ENCODE measurements around the gene PHF12. TPM values are rescaled to one million over a fixed set of nuclear protein-coding genes. Genes with fewer than 3 reads are reported as not detected.

Gene PHF12
- total and polyA plus RNA-seq, 5 experiments from 2014 or later, result 5.2 to 124 (median 12.0) TPM

- H3K4me3 Mint-ChIP-seq, result peak overlapping the region in 9 of 10 donors; percentile 94 to 98 (median 95)
- H3K27ac Mint-ChIP-seq, result peak overlapping the region; percentile 86 to 98 (median 97)
Observed at GRCh38 chr17:28950017-28950751, 1.1 kb downstream of the PHF12 start.

GRCh38 chr17:28949185-28950016 lies 1.9 kb downstream of the PHF12 start:
- Mint-ChIP-seq H3K9me3 (no peaks in the 10 kb centered on the region), H3K4me3 (peak overlapping the region in 9 of 10 donors; percentile 94 to 98 (median 95)), H3K36me3 (peaks cover 0 to 23% (median 0%) of the 10 kb centered on the region in 3 donors), H3K27me3 (no peaks in the 10 kb centered on the region), H3K4me1 (peaks cover 21 to 44% (median 43%) of the 10 kb centered on the region in 4 donors), H3K27ac (peak overlapping the region; percentile 93 to 98 (median 97))
- DNase-seq (peak; percentile 46 to 76 (median 54)), ATAC-seq (peak in 1 of 2 donors; percentile 4)
- POLR2A ChIA-PET, result interaction anchor here (0.7 to 6.0 kb wide), 30 partner anchors 10 to 630 kb away, joined by 3 to 112 read pairs (median 6); partner anchors contain the start of genes BLTP2, DHRS13, ERAL1 and FAM222B

More at GRCh38 chr17:28950017-28950751, 1.1 kb downstream of the PHF12 start:
- H3K9me3 Mint-ChIP-seq, result no peaks in the 10 kb centered on the region
- POLR2A ChIA-PET, result interaction anchor here (0.8 to 6.0 kb wide), 29 partner anchors 11 to 631 kb away, joined by 3 to 112 read pairs (median 7); partner anchors contain the start of genes BLTP2, DHRS13, ERAL1 and FAM222B
- peaks cover 0 to 16% (median 0%) of the 10 kb centered on the region in 3 donors for H3K36me3 Mint-ChIP-seq
- H3K4me1 Mint-ChIP-seq, result peaks cover 18 to 37% (median 35%) of the 10 kb centered on the region in 4 donors
- no peaks in the 10 kb centered on the region for H3K27me3 Mint-ChIP-seq
- peak; percentile 51 to 86 (median 68) for DNase-seq
- peak; percentile 3 for ATAC-seq

- Mint-ChIP-seq H3K4me3 (peak overlapping the region in 9 of 10 donors; percentile 94 to 98 (median 95)), H3K27ac (peak overlapping the region; percentile 93 to 98 (median 97)), H3K36me3 (peaks cover 0 to 28% (median 0%) of the 10 kb centered on the region in 3 donors), H3K27me3 (no peaks in the 10 kb centered on the region), H3K9me3 (no peaks in the 10 kb centered on the region), H3K4me1 (peaks cover 23 to 49% (median 48%) of the 10 kb centered on the region in 4 donors)
- no peak for DNase-seq
- POLR2A ChIA-PET, result interaction anchor here (0.7 to 6.0 kb wide), 17 partner anchors 9 to 613 kb away, joined by 3 to 112 read pairs (median 10); partner anchors contain the start of genes BLTP2, DHRS13, FAM222B and FLOT2
- ATAC-seq, result no peak
Observed at GRCh38 chr17:28948873-28949184, 2.5 kb downstream of the PHF12 start.

- POLR2A ChIA-PET, result interaction anchor here (0.7 to 6.0 kb wide), 12 partner anchors 9 to 613 kb away, joined by 3 to 112 read pairs (median 9); partner anchors contain the start of genes BLTP2, FAM222B, FLOT2 and IFT20
- DNase-seq, result no peak
- Mint-ChIP-seq H3K36me3 (peaks cover 0 to 33% (median 0%) of the 10 kb centered on the region in 3 donors), H3K9me3 (no peaks in the 10 kb centered on the region), H3K4me3 (peak overlapping the region in 9 of 10 donors; percentile 94 to 98 (median 95)), H3K27ac (peak overlapping the region; percentile 93 to 98 (median 97)), H3K4me1 (peaks cover 23 to 54% (median 50%) of the 10 kb centered on the region in 4 donors), H3K27me3 (no peaks in the 10 kb centered on the region)
- ATAC-seq, result no peak
Observed at GRCh38 chr17:28948342-28948741, 3.0 kb downstream of the PHF12 start.

- POLR2A ChIA-PET, result interaction anchor here (0.7 to 5.1 kb wide), 4 partner anchors 21 to 612 kb away, joined by 3 to 82 read pairs (median 6); partner anchors contain the start of genes IFT20 and RPL23A
- Mint-ChIP-seq H3K9me3 (no peaks in the 10 kb centered on the region), H3K27ac (peak overlapping the region; percentile 93 to 98 (median 97)), H3K4me1 (peaks cover 23 to 61% (median 56%) of the 10 kb centered on the region in 4 donors), H3K27me3 (no peaks in the 10 kb centered on the region), H3K36me3 (peaks cover 0 to 40% (median 0%) of the 10 kb centered on the region in 3 donors), H3K4me3 (peak overlapping the region in 9 of 10 donors; percentile 94 to 98 (median 95))
- ATAC-seq, result no peak
- DNase-seq, result peak in 1 of 10 donors; percentile 10
Observed at GRCh38 chr17:28947639-28948038, 3.7 kb downstream of the PHF12 start.

GRCh38 chr17:28946239-28946638 lies 5.1 kb downstream of the PHF12 start:
- Mint-ChIP-seq H3K36me3 (peaks cover 0 to 47% (median 0%) of the 10 kb centered on the region in 3 donors), H3K27ac (peak overlapping the region in 9 of 10 donors; percentile 21 to 98 (median 80)), H3K9me3 (no peaks in the 10 kb centered on the region), H3K4me3 (peak overlapping the region in 8 of 10 donors; percentile 43 to 97 (median 52)), H3K4me1 (peaks cover 27 to 71% (median 67%) of the 10 kb centered on the region in 4 donors), H3K27me3 (no peaks in the 10 kb centered on the region)
- POLR2A ChIA-PET, result interaction anchor here (0.6 to 2.5 kb wide), 5 partner anchors 10 to 192 kb away, joined by 3 to 9 read pairs (median 5); no protein-coding TSS in a partner anchor
- DNase-seq (no peak), ATAC-seq (no peak)

- POLR2A ChIA-PET, result interaction anchor here (1.1 to 2.5 kb wide), 6 partner anchors 7 to 48 kb away, joined by 3 to 9 read pairs (median 4); partner anchors contain the start of gene PHF12
- H3K4me3 Mint-ChIP-seq, result peak overlapping the region in 8 of 10 donors; percentile 14 to 97 (median 48)
- peak overlapping the region; percentile 26 to 98 (median 67) for H3K27ac Mint-ChIP-seq
- H3K36me3 Mint-ChIP-seq, result peaks cover 0 to 52% (median 0%) of the 10 kb centered on the region in 3 donors
- no peaks in the 10 kb centered on the region for H3K27me3 Mint-ChIP-seq
- no peak for DNase-seq
- no peak for ATAC-seq
- peaks cover 29 to 83% (median 77%) of the 10 kb centered on the region in 4 donors for H3K4me1 Mint-ChIP-seq
- H3K9me3 Mint-ChIP-seq, result no peaks in the 10 kb centered on the region
Observed at GRCh38 chr17:28944862-28945741, 6.2 kb downstream of the PHF12 start.

- Mint-ChIP-seq H3K27ac (peak overlapping the region in 7 of 10 donors; percentile 3 to 75 (median 53)), H3K36me3 (peaks cover 0 to 53% (median 0%) of the 10 kb centered on the region in 3 donors), H3K9me3 (no peaks in the 10 kb centered on the region), H3K4me1 (peaks cover 32 to 90% (median 85%) of the 10 kb centered on the region in 4 donors), H3K4me3 (peak overlapping the region in 3 of 10 donors; percentile 20 to 31 (median 28)), H3K27me3 (no peaks in the 10 kb centered on the region)
- POLR2A ChIA-PET, result interaction anchor here (1.1 to 1.6 kb wide), 2 partner anchors 8 to 48 kb away, joined by 3 to 6 read pairs; partner anchors contain the start of gene PHF12
- no peak for ATAC-seq
- DNase-seq, result no peak
Observed at GRCh38 chr17:28944343-28944742, 7.0 kb downstream of the PHF12 start.

GRCh38 chr17:28942925-28943324 lies 8.4 kb downstream of the PHF12 start:
- ATAC-seq, result no peak
- Mint-ChIP-seq H3K4me3 (peak overlapping the region in 1 of 10 donors; percentile 41), H3K4me1 (peaks cover 31 to 95% (median 87%) of the 10 kb centered on the region in 4 donors), H3K27ac (peak overlapping the region in 5 of 10 donors; percentile 1 to 63 (median 43)), H3K36me3 (peaks cover 0 to 61% (median 0%) of the 10 kb centered on the region in 3 donors), H3K27me3 (no peaks in the 10 kb centered on the region), H3K9me3 (no peaks in the 10 kb centered on the region)
- POLR2A ChIA-PET, result interaction anchor here (1.5 kb wide), 1 partner anchor 9 kb away, joined by 4 read pairs; the partner anchor contains the start of gene PHF12
- DNase-seq, result no peak

GRCh38 chr17:28941251-28941650 lies 10.1 kb downstream of the PHF12 start:
- Mint-ChIP-seq H3K27me3 (no peaks in the 10 kb centered on the region), H3K4me1 (peaks cover 29 to 94% (median 87%) of the 10 kb centered on the region in 4 donors)

More at GRCh38 chr17:28941251-28941650, 10.1 kb downstream of the PHF12 start:
- Mint-ChIP-seq H3K27ac (peak overlapping the region in 2 of 10 donors; percentile 20 to 64), H3K36me3 (peaks cover 0 to 58% (median 0%) of the 10 kb centered on the region in 3 donors), H3K4me3 (peak overlapping the region in 2 of 10 donors; percentile 15 to 46), H3K9me3 (no peaks in the 10 kb centered on the region)
- DNase-seq (no peak), ATAC-seq (no peak)
- POLR2A ChIA-PET, result interaction anchor here (0.6 to 4.0 kb wide), 5 partner anchors 8 to 139 kb away, joined by 3 to 24 read pairs (median 5); partner anchors contain the start of gene PHF12

Measured in naive thymus-derived CD8-positive, alpha-beta T cell (primary cell).